NCI-H2227 (cell line): ENCODE data around the gene KRTAP10-4.
"Not testable (repeated sequence)": the region's sequence is repeated elsewhere in the genome, so short reads cannot be mapped to it uniquely, and the experiment has no call there.

Experiments used
- DNase-seq: peaks from one replicate; lab custom pipeline; 2025; ENCODE audit not compliant: unreplicated experiment; lab: John Stamatoyannopoulos, UW

The KRTAP10-4 gene

GRCh38 chr21:44573630-44574456 lies at the start of gene KRTAP10-4:
Gene KRTAP10-4 (plus strand): TSS chr21:44573729. CDS start chr21:44573759, 30 bp downstream.
- DNase-seq = not testable (repeated sequence)

- no peak for DNase-seq
Observed at GRCh38 chr21:44524414-44525371, 48.8 kb upstream of the KRTAP10-4 start.

GRCh38 chr21:44525391-44526095 lies 48.0 kb upstream of the KRTAP10-4 start:
- DNase-seq = no peak

GRCh38 chr21:44526096-44526997 lies 47.2 kb upstream of the KRTAP10-4 start:
- DNase-seq = no peak

- no peak for DNase-seq
Observed at GRCh38 chr21:44527156-44527982, 46.2 kb upstream of the KRTAP10-4 start.

GRCh38 chr21:44527983-44528633 lies 45.4 kb upstream of the KRTAP10-4 start:
- DNase-seq = no peak

- no peak for DNase-seq
Observed at GRCh38 chr21:44528634-44528995, 44.9 kb upstream of the KRTAP10-4 start.

- no peak for DNase-seq
Observed at GRCh38 chr21:44529011-44529421, 44.5 kb upstream of the KRTAP10-4 start.

- DNase-seq = no peak
Observed at GRCh38 chr21:44529503-44530125, 43.9 kb upstream of the KRTAP10-4 start.

GRCh38 chr21:44530221-44530902 lies 43.2 kb upstream of the KRTAP10-4 start:
- no peak for DNase-seq

GRCh38 chr21:44530903-44531605 lies 42.5 kb upstream of the KRTAP10-4 start:
- no peak for DNase-seq

GRCh38 chr21:44531606-44532564 lies 41.6 kb upstream of the KRTAP10-4 start:
- DNase-seq = no peak

GRCh38 chr21:44532712-44533111 lies 40.8 kb upstream of the KRTAP10-4 start:
- no peak for DNase-seq

- no peak for DNase-seq
Observed at GRCh38 chr21:44533121-44533890, 40.2 kb upstream of the KRTAP10-4 start.

- no peak for DNase-seq
Observed at GRCh38 chr21:44533891-44534627, 39.5 kb upstream of the KRTAP10-4 start.
